ENCODE measurements around the gene AQP2.

The AQP2 gene, protein sequence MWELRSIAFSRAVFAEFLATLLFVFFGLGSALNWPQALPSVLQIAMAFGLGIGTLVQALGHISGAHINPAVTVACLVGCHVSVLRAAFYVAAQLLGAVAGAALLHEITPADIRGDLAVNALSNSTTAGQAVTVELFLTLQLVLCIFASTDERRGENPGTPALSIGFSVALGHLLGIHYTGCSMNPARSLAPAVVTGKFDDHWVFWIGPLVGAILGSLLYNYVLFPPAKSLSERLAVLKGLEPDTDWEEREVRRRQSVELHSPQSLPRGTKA

DNA sequence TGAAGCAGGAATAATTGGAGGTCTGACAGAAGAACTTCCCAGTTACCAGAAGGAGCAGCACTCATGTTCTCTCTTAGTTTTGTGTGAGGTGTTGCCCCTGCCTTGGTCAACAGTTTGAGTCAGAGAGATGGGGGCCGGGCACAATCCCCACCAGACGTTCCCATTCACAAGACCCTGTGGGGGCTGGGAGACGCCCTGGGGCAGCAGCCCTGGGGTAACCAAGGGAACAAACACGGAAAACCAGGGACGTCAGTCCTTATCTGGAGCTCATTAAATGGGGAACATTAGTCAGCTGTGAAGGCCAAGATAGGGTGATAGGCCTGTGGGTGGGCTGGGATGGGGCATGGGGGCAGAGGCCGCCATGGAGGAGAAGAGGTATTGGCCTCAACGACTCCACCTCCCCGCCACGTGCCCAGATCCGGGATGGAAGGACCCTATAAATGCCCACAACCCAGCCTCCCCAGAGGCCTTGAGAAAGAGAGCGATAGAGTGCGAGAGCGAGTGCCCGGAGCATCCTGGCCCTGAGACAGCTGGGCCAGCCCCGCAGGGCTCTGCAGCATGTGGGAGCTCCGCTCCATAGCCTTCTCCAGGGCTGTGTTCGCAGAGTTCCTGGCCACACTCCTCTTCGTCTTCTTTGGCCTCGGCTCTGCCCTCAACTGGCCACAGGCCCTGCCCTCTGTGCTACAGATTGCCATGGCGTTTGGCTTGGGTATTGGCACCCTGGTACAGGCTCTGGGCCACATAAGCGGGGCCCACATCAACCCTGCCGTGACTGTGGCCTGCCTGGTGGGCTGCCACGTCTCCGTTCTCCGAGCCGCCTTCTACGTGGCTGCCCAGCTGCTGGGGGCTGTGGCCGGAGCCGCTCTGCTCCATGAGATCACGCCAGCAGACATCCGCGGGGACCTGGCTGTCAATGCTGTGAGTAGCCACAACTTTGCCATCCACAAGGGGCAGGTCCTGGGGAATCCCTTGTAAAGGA lies at the start of gene AQP2:
Gene AQP2 (plus strand): TSS at position 465 of the 979 bp plus-strand sequence. CDS start 94 bp downstream, at position 559.
- no peak within 1 kb of the TSS for H3K27ac ChIP-seq
- TF ChIP-seq, protein P1, sequence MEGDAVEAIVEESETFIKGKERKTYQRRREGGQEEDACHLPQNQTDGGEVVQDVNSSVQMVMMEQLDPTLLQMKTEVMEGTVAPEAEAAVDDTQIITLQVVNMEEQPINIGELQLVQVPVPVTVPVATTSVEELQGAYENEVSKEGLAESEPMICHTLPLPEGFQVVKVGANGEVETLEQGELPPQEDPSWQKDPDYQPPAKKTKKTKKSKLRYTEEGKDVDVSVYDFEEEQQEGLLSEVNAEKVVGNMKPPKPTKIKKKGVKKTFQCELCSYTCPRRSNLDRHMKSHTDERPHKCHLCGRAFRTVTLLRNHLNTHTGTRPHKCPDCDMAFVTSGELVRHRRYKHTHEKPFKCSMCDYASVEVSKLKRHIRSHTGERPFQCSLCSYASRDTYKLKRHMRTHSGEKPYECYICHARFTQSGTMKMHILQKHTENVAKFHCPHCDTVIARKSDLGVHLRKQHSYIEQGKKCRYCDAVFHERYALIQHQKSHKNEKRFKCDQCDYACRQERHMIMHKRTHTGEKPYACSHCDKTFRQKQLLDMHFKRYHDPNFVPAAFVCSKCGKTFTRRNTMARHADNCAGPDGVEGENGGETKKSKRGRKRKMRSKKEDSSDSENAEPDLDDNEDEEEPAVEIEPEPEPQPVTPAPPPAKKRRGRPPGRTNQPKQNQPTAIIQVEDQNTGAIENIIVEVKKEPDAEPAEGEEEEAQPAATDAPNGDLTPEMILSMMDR (conservative IDR thresholded peaks at IDR 0.05) = no peak

DNA sequence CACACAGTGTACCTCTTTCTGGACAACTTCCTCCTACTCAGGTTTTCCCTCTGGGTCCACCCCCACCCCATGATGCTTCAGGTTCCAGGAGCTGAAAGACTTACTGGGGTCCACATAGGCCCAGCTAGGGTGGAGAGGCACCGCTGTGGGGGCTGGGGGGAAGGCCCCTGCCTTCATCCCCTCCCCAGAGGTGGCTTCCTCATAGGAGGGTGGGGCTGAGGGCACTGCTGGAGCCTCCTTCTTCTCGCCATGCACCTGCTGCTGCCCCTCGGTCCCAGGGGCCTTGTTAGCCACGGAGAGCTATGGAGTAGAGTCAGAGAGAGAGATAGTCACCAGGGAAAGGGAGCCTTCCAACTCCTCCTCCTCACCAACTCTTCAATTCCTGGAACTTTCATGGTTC lies 49.5 kb upstream of the AQP2 start:
- H3K27ac ChIP-seq = no peak overlapping the region
- TF ChIP-seq, protein P1 (conservative IDR thresholded peaks at IDR 0.05) = no peak

DNA sequence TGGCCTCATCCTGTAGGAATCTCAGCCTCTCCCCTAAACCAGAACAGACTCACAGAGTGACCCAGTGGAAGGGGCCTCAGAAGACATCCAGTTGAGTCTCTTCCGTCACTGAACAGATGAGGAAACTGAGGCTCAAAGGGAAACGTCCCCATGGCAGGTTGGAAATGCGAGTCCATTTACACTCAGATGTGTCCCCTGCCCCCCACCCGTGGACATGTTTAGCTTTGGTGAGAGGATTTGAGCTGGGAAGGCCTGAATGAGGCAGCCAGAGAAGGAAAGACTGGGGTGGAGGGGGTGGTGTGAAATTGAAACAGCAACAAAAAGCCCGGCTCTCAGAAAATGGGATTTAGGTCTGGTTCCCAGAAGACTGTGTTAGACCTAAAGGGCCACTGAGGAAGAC lies 48.6 kb upstream of the AQP2 start:
- TF ChIP-seq, protein P1 (conservative IDR thresholded peaks at IDR 0.05) = no peak
- H3K27ac ChIP-seq = no peak overlapping the region

DNA sequence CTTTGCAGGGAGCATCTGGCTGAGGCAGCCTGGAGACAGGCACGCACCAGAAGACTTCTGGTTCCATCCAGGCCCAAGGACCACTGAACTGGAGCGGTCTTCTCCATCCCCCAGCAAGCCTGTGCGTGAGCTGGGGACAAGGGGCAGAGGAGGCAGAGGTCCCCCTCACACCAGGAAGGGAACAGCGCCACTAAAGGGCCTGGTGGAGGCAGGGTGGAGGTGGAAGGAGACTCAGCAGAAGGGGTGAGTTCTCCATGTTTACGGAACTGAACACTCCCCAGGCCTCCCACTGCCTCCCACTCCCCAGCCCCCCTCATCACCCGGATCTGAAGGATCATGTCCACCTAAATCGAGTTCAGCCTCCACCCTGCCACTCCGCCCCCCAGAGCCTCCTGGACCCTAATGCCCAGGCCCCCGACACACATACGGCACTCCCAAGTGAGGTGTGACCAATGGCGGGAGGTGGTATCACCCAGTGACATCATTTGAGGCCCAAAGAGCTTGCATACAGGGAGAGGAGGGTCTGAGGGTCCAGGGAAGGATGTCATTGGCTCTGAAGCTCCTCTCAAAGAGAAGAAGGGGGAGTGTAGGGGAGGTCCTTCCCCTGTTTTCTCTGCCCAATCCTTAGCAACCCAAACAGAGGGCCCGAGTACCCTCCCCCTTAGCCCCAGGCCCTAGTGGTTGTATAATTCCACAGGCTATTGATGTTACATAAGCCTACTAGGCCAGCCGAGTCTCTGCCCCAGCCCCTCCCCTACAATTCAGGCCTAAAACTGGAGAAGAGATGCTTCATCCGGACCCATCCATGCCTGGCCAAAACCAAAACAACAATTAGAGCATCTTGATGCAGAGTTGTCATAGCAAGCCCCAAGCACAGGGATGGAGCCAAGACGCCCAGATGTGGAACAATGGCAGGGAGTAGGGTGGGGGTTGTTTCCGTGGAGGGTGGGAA lies 47.9 kb upstream of the AQP2 start:
- TF ChIP-seq, protein P1 (conservative IDR thresholded peaks at IDR 0.05) = no peak
- H3K27ac ChIP-seq = no peak overlapping the region

DNA sequence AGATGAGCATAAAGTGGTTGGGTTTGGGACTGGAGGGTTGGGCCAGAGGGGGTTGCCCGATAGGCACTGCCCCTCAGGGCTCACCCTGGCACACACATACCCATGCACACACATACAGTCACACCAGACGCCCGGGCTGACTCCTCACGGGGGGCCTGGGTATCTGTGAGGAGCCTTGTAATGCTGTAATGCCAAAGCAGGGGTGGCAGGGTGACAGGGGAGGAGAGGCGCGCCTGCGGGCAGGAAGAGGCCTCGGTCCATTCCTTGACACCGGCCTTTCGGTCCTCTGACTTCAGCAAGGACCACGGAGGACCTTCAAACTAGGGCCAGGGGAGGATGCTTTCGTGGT lies 47.2 kb upstream of the AQP2 start:
- TF ChIP-seq, protein P1 (conservative IDR thresholded peaks at IDR 0.05) = no peak
- no peak overlapping the region for H3K27ac ChIP-seq

DNA sequence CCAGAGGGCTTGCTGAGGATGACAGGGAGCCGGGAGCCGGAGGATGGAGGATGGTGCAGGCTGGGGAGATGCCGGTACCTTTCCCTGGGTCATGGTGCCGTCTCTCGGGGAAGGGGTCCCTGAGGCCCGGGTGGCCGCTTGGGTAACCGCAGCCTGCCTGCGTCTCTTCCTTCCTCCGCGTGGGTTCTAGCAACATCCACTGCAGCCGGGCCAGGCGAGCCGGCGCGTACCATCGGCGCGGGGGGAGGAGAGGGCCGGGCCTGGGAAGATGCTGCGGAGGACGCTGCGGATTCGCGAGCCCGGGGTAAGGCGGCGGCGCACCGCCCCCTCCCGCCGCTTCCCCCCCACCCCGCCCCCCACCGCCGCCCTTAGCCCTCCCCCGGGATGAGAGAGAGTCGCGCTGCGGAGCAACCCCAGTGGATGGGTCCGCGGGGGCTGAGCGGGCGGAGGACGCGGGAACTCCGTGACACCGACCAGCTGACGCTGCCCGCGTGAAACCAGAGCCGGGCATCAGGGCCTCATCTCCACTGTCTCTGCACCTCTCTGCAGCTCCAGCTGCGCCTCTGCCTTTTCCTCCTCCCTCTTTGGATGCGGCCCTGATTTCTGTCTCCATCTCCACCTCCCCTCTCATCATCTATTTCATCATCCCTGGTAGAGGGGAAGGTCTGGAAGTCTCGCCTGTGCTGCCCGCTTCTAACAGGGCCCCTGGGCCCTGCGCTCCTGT lies 46.7 kb upstream of the AQP2 start, which contains the start of gene FAIM2:
Gene FAIM2 (minus strand): TSS at position 201 of the 724 bp plus-strand sequence. CDS start 108 bp downstream, at position 93.
- H3K27ac ChIP-seq = no peak within 1 kb of the TSS
- TF ChIP-seq, protein P1 (conservative IDR thresholded peaks at IDR 0.05) = no peak

Data from VCaP (cell line).